Psoas muscle (tissue), 8 donors: ENCODE measurements around the gene BRD8. TPM values are rescaled to one million over a fixed set of nuclear protein-coding genes. Genes with fewer than 3 reads are reported as not detected.

Experiments
- ATAC-seq, 4 donors: fragments of 200-7000 bp; cut with Tn5 transposase; one replicate each; pipeline ENCODE4 v1.9.1; 2020; ENCODE audit warnings: moderate library complexity in 3 of 4, mild to moderate bottlenecking in 2 of 4
- DNase-seq, 2 donors: peaks; one replicate each; pipeline ENCODE4 v3.0.0-alpha.2; 2020
- H3K27ac ChIP-seq: fragments of 200-600 bp; one replicate; pipeline ENCODE4 v1.8.0; 2022
- H3K27me3 ChIP-seq, 3 donors: fragments of 200-600 bp in 1 of 3; one replicate each; pipeline versions ENCODE4 v1.6.1 to v1.8.0; 2013 to 2022; ENCODE audit warnings: low read length in 2 of 3, mild to moderate bottlenecking in 2 of 3, moderate library complexity in 1 of 3; ENCODE audit not compliant: insufficient read depth in 3 of 3
- H3K36me3 ChIP-seq, 2 donors: fragments of 200-600 bp in 1 of 2; one replicate each; pipeline versions ENCODE4 v1.6.1 to v1.8.0; 2013 to 2022; ENCODE audit warnings: low read depth in 1 of 2, mild to moderate bottlenecking in 1 of 2, moderate library complexity in 1 of 2; ENCODE audit not compliant: insufficient read depth in 1 of 2
- H3K4me1 ChIP-seq: fragments of 200-600 bp; one replicate; pipeline ENCODE4 v1.8.0; 2022
- H3K4me3 ChIP-seq: fragments of 200-600 bp; one replicate; pipeline ENCODE4 v1.8.0; 2022; ENCODE audit warnings: mild to moderate bottlenecking
- H3K9me3 ChIP-seq: fragments of 200-600 bp; one replicate; pipeline ENCODE4 v1.8.0; 2022
- CTCF ChIP-seq: fragments of 200-600 bp; IDR thresholded peaks from one replicate; pipeline ENCODE4 v1.8.0; 2022; ENCODE audit warnings: antibody characterized with exemption
- WGBS, 3 donors: extraction: QIAGEN DNeasy Blood & Tissue Kit; methylation state at CpG; one replicate each; pipeline versions ENCODE4 v1.1.6 to v1.1.7; 2013; 5-methylcytosine and 5-hydroxymethylcytosine counted together
- intact Hi-C, 2 donors: fragments of 100-400 bp; cut with DNase I; formaldehyde crosslinking; loops; one replicate each; pipeline versions ENCODE4 v1.11.0 to v1.14.2; 2022
- polyA plus RNA-seq, 3 donors: library from polyadenylated mRNA; stranded (reverse); fragments of 200-250 nt; gene quantifications; one replicate each; pipeline ENCODE4 v1.2.3, GENCODE V29; 2013
- total RNA-seq, 4 donors: library from RNA; stranded (reverse); fragmentation: NEBNext Ultra II Directional in 2 of 4; extraction: Animal tissue kit (Norgen Biotek cat#: 25700) in 2 of 4; gene quantifications; one replicate each; pipeline versions ENCODE4 v1.2.1 to v1.2.4, GENCODE V29; 2021 to 2023
- donor health status: healthy with polysubstance abuse.
- donor health status: DM: no; HTN: no; CAD: no; lungs with moderate emphysema.
- donor health status: Bipolar disorder and iron deficiency.
- donor health status: healthy.
- donor health status: DM: yes; HTN: yes; CAD: no.
- donor health status: DM: no; HTN: no; CAD: no.
- donor health status: DM: no; HTN: no; CAD: no.
- donor health status: DM: yes; HTN: yes; CAD: no.

BRD8 gene
- total and polyA plus RNA-seq, 7 donors: 18.0 to 47.6 (median 25.2) TPM

GRCh38 chr5:138105709-138106108, 72.7 kb downstream of the BRD8 start:
- 93% methylated on average over 6 of the region's 6 CpGs for WGBS, 3 donors
- Histone ChIP-seq H3K27ac (no peak overlapping the region), H3K36me3 (no peaks in the 10 kb centered on the region), H3K9me3 (no peaks in the 10 kb centered on the region), H3K4me3 (no peak overlapping the region), H3K4me1 (no peaks in the 10 kb centered on the region), H3K27me3 (peaks cover 0 to 3% (median 0%) of the 10 kb centered on the region in 3 donors)
- no peak for ATAC-seq
- DNase-seq: no peak
- intact Hi-C loops: no loop called here
- TF ChIP-seq CTCF: no peak

DNA sequence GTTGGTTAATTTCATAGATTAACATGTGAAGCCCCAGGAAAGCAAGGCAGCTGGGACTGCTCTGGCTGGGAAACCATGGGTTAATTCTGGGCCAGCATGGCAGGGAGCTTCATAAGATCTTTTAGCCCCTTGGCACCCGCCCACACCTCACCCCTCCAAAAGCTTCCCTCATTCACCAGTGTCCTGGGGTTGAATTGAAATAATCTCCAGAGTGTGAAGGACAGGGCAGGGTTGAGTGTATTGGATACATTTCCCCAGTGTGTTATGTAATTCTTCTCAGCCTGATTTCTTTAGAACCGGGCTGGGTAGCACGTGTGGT, 75.2 kb downstream of the BRD8 start:
- H3K4me1 ChIP-seq: no peaks in the 10 kb centered on the region
- no peaks in the 10 kb centered on the region for H3K9me3 ChIP-seq
- DNase-seq (no peak), ATAC-seq (no peak)
- intact Hi-C loops: no loop called here
- 8 to 20% (median 15%) methylated on average over 3 of the region's 3 CpGs for WGBS, 3 donors
- H3K4me3 ChIP-seq: no peak overlapping the region
- no peaks in the 10 kb centered on the region for H3K36me3 ChIP-seq
- H3K27me3 ChIP-seq: no peaks in the 10 kb centered on the region
- no peak overlapping the region for H3K27ac ChIP-seq
- TF ChIP-seq CTCF: no peak

DNA sequence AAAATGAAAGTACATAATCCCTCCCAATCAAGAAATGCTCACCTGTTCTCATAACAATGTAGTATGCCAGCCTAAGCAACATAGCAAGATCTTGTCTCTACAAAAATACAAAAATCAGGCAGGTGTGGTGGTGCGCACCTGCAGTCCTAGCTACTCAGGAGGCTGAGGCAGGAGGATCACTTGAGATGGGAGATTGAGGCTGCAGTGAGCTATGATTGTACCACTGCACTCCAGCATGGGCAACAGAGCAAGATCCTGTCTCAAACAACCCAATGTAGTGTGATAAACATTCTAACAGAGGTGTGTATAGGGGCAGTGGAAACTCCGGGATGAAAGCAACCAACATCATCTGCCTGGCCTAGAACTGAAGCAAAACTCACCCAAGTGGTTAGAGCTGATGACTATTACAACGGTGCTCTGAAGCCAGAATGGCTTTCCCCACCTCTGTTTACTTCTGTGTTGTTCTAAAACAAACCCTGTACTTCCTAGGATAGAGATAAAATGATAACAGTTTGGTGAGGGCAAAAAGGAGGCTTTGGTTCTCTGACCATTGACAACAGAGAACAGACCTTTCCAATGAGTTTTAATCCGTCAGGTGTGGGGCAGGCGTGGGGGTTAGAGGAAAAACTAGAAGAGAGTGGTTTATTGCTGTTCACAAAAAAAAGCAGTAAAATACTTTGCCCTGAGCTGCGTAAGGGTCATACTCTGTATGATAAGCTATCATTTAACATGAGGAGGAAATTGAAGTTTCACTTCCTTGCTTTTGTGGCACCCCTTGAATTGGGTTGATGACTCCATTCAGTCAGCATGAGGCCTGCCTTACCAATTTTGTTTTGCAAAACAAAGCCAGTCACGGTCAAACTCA, 75.7 kb downstream of the BRD8 start:
- intact Hi-C loops: no loop called here
- Histone ChIP-seq H3K36me3 (no peaks in the 10 kb centered on the region), H3K27me3 (peaks cover 0 to under 1% (median 0%) of the 10 kb centered on the region in 3 donors), H3K27ac (no peak overlapping the region), H3K4me3 (no peak overlapping the region), H3K4me1 (no peaks in the 10 kb centered on the region), H3K9me3 (no peaks in the 10 kb centered on the region)
- DNase-seq (no peak), ATAC-seq (no peak)
- TF ChIP-seq CTCF: no peak
- 58 to 63% (median 59%) methylated on average over 7 of the region's 7 CpGs for WGBS, 3 donors

GRCh38 chr5:138096997-138097828, 81.2 kb downstream of the BRD8 start:
- DNase-seq (no peak), ATAC-seq (no peak)
- Histone ChIP-seq H3K27me3 (peaks cover 0 to 6% (median 0%) of the 10 kb centered on the region in 3 donors), H3K4me1 (no peaks in the 10 kb centered on the region), H3K9me3 (no peaks in the 10 kb centered on the region), H3K4me3 (no peak overlapping the region), H3K27ac (no peak overlapping the region), H3K36me3 (no peaks in the 10 kb centered on the region)
- TF ChIP-seq CTCF: no peak
- intact Hi-C loops: no loop called here
- 90 to 92% (median 92%) methylated on average over 11 of the region's 11 CpGs for WGBS, 3 donors
